ENCODE data around the gene DEDD2.

- TF ChIP-seq CTCF (IDR thresholded peaks at IDR 0.05 in 8 of 11, conservative IDR thresholded peaks at IDR 0.05 in 3 of 11) = no peak
- no peak for TF ChIP-seq POLR2AphosphoS5 (IDR thresholded peaks at IDR 0.05)
- TF ChIP-seq POLR2A (IDR thresholded peaks at IDR 0.05) = no peak
Measured at GRCh38 chr19:42247640-42248199, 30.2 kb upstream of the DEDD2 start.

Data from spleen (tissue), 7 donors.